ENCODE results near the gene BMP10. TPM values are rescaled to one million over a fixed set of nuclear protein-coding genes. Genes with fewer than 3 reads are reported as not detected.
A peak's percentile ranks its signal among the peaks of the same experiment; 100 is the strongest.

The BMP10 gene
- total RNA-seq, 2 experiments from 2014 or later: not detected

DNA sequence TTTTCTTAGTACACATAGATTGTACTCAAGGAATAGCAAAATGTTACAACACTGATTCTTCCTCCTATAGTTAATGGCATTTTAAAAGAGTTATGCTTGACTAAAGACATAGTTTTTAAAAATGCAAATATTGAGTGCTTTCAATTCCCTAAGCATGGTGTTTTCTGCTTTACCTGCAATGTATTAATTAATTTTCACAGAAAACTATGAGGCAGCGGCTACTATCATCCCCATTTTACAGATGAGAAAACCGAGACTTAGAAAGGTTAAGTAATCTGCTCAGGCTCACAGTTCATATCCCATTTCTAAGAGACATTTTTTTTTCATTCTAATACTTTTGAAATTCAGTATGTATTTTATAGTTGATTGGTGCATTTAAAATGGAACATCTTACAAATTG, 38.0 kb downstream of the BMP10 start:
- CTCF ChIA-PET: interaction anchor here (1.0 to 3.1 kb wide), 5 partner anchors 67 to 124 kb away, joined by 3 to 14 read pairs (median 8); no protein-coding TSS in a partner anchor
- Mint-ChIP-seq H3K27ac (peak overlapping the region; percentile 83), H3K9me3 (ENCODE audit: insufficient read depth) (no peaks in the 10 kb centered on the region), H3K4me1 (ENCODE audit: low read depth) (peaks cover 84% of the 10 kb centered on the region), H3K36me3 (ENCODE audit: low read depth) (peaks cover 19% of the 10 kb centered on the region), H3K27me3 (ENCODE audit: low read depth) (no peaks in the 10 kb centered on the region), H3K4me3 (no peak overlapping the region)
- ATAC-seq (no peak), DNase-seq (no peak)
- POLR2A ChIA-PET: interaction anchor here (0.9 kb wide), 1 partner anchor 69 kb away, joined by 3 read pairs; no protein-coding TSS in a partner anchor

DNA sequence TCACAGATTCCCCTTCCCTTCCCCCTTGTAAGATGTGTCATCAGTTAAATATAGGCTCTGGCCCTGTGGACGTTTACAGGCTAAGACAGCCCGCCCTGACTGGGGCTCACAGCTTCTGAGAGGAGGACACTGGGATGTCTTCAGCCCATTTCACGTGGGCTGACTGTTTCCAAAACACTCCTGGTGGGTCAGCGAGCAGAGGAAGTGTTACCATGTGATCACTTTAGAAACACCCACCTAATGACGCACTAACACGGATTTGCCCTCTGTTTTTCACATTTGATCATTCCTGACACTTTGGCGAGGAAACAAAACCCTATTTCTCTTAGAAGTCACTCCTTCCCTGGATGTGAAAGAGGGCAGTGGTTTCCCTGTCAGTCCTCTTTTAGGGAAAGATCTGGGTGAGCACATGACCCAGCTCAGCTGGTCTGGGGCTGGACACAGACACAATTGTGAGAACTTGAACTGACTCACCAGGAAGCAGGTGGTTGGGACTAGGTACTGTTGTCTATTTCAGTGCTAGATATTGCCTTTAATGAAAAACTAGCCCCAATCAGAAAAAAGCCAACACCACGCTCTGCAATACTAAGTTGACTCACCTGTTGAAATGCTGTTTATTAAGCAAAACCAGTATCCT, 38.8 kb downstream of the BMP10 start:
- CTCF ChIA-PET: interaction anchor here (1.0 to 3.1 kb wide), 5 partner anchors 66 to 123 kb away, joined by 3 to 14 read pairs (median 8); no protein-coding TSS in a partner anchor
- ATAC-seq (peak; percentile 58), DNase-seq (peak; percentile 49)
- Mint-ChIP-seq H3K27ac (peak overlapping the region; percentile 83), H3K4me1 (ENCODE audit: low read depth) (peaks cover 83% of the 10 kb centered on the region), H3K4me3 (peak overlapping the region; percentile 39), H3K36me3 (ENCODE audit: low read depth) (peaks cover 26% of the 10 kb centered on the region), H3K9me3 (ENCODE audit: insufficient read depth) (no peaks in the 10 kb centered on the region), H3K27me3 (ENCODE audit: low read depth) (no peaks in the 10 kb centered on the region)
- POLR2A ChIA-PET: interaction anchor here (0.9 kb wide), 1 partner anchor 68 kb away, joined by 3 read pairs; no protein-coding TSS in a partner anchor

DNA sequence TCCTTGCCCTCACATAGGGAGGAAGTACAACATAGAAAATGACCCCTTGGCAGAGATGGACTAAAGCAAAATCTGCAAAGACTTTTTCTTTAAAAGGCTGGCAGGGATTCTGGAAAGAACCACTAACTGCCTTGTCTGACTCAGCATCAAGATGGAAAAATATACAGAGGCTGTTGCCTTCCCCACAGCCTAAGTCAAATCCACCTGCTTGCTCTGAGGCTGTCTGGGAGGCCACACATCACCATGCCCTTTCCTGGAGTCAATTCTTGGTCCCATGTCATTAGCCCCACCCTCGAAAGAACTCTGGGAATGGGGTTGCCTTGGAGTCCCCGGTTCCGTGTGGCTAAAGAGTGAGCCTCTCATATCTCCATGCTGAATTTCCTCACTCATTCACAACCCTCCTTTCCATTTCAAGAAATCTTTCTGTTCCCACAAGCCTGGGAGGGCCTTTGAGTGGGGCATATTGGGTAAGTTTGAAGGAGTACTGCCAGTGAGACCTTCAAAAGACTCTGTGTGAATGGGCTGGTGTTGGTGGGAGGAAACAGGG, 39.4 kb downstream of the BMP10 start:
- ATAC-seq (no peak), DNase-seq (no peak)
- Mint-ChIP-seq H3K4me3 (peak overlapping the region; percentile 39), H3K27ac (peak overlapping the region; percentile 83), H3K9me3 (ENCODE audit: insufficient read depth) (no peaks in the 10 kb centered on the region), H3K27me3 (ENCODE audit: low read depth) (no peaks in the 10 kb centered on the region), H3K36me3 (ENCODE audit: low read depth) (peaks cover 26% of the 10 kb centered on the region), H3K4me1 (ENCODE audit: low read depth) (peaks cover 78% of the 10 kb centered on the region)
- POLR2A ChIA-PET: no interaction called here
- CTCF ChIA-PET: interaction anchor here (1.7 to 3.5 kb wide), 4 partner anchors 80 to 123 kb away, joined by 6 to 25 read pairs (median 10); no protein-coding TSS in a partner anchor

DNA sequence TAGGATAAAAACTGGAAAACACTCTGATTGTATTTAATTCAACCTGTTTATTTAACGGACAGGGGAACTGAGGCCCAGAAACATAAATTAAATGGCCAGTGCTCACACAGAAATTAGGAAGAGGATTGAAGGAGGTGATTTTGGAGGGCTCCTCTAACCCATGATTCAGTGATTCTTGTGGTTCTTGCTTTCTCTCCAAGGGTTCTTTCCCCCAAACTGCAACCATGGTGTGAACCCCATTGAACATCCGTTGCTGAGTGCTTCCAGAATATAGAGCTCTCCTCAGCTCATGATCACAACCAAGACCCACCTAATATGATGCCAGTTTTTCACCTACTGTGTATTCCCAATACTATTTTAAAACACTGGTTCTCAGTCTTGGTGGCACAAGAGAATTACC, 41.4 kb downstream of the BMP10 start:
- H3K27ac Mint-ChIP-seq: peak overlapping the region; percentile 90
- H3K9me3 Mint-ChIP-seq (ENCODE audit: insufficient read depth): no peaks in the 10 kb centered on the region
- H3K36me3 Mint-ChIP-seq (ENCODE audit: low read depth): peaks cover 42% of the 10 kb centered on the region
- H3K4me3 Mint-ChIP-seq: peak overlapping the region; percentile 71
- H3K4me1 Mint-ChIP-seq (ENCODE audit: low read depth): peaks cover 69% of the 10 kb centered on the region
- peak; percentile 35 for DNase-seq
- ATAC-seq: peak; percentile 24
- POLR2A ChIA-PET: interaction anchor here (1.0 to 1.8 kb wide), 3 partner anchors 62 to 65 kb away, joined by 3 to 5 read pairs (median 3); no protein-coding TSS in a partner anchor
- H3K27me3 Mint-ChIP-seq (ENCODE audit: low read depth): no peaks in the 10 kb centered on the region
- CTCF ChIA-PET: interaction anchor here (0.8 to 3.5 kb wide), 15 partner anchors 9 to 364 kb away, joined by 3 to 25 read pairs (median 7); partner anchors contain the start of gene ARHGAP25

DNA sequence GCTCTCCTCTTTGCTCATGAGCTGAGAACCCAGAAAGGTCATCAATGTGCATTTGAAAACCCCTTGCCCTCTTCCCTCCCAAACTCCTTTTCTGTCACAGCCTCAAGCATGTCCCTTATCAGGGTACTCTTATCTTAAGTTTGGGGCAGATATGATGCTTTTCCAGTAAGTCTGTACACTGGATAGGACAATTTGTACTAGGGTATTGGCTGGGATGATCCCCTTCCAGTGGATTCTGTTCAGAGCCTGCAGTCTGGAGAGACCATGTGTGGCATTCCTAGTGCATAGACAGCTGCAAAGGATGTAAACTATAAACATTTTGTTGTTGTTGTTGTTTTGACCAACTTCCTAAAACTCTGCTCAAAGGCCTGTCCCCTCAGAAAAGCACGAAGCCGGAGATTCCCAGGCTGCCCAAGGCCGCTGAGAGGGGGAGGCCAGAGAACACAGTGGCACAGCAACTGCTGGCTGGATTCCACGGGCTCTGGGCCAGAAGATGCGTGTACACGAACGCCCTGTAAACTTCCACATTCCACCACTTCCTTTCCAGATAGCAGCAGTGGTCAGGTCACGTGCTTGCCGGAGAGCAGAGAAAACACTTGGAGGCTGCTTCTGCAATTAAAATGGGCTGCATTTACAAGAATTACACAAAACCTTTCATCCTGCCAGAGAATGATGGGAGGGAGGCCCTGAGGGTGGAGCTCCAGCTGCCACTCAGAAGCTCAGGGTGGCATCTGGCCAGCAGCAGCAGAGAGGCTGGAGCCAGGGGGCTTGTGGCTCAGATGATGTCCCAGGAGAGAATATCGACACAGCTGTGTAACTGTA, 42.1 kb downstream of the BMP10 start:
- ChIA-PET CTCF (interaction anchor here (0.7 to 3.5 kb wide), 17 partner anchors 8 to 363 kb away, joined by 3 to 25 read pairs (median 5); partner anchors contain the start of gene ARHGAP25), POLR2A (interaction anchor here (0.8 to 1.8 kb wide), 3 partner anchors 63 to 77 kb away, joined by 3 to 5 read pairs (median 3); no protein-coding TSS in a partner anchor)
- Mint-ChIP-seq H3K27ac (peak overlapping the region; percentile 90), H3K27me3 (ENCODE audit: low read depth) (no peaks in the 10 kb centered on the region), H3K9me3 (ENCODE audit: insufficient read depth) (no peaks in the 10 kb centered on the region), H3K4me1 (ENCODE audit: low read depth) (peaks cover 65% of the 10 kb centered on the region), H3K36me3 (ENCODE audit: low read depth) (peaks cover 49% of the 10 kb centered on the region), H3K4me3 (peak overlapping the region; percentile 71)
- ATAC-seq (peak; percentile 70), DNase-seq (peak; percentile 83)

DNA sequence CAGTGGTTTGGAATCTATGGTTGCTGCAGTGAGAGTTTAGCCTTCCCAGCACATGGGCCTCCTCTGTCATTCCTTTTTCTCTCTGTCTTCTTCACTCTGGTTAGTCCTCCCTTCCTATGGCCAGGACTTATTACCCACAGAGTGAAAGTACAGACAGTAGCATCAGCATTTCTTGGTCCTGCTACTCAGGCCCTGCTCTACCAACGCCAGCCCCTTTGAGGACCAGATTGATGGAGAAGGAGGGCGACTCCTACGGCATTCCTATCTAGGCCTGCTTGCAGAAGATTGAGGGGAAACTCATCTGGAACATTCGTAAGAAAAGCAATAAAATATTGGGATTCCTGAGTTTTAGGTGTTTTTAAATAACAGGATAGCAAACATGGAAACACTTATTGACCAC, 43.5 kb downstream of the BMP10 start:
- ChIA-PET POLR2A (no interaction called here), CTCF (interaction anchor here (0.7 kb wide), 1 partner anchor 82 kb away, joined by 3 read pairs; no protein-coding TSS in a partner anchor)

DNA sequence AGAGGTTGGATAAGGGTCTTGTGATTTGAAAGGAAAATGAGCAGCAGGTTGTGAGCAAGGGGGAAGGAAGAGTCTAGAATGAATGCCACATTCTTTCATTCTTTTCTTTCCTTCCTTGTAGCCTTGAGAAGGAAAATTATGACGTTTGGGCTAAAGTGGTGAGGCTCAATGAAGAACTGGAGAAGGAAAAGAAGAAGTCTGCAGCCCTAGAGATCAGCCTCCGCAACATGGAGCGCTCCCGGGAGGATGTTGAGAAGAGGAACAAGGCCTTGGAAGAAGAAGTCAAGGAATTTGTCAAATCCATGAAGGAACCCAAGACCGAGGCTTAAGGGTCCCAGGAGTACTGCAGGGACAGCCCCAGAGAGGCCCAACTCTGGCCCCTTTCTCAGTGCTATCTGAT, 45.3 kb downstream of the BMP10 start:
- no peaks in the 10 kb centered on the region for H3K27me3 Mint-ChIP-seq (ENCODE audit: low read depth)
- H3K9me3 Mint-ChIP-seq (ENCODE audit: insufficient read depth): no peaks in the 10 kb centered on the region
- DNase-seq (no peak), ATAC-seq (no peak)
- peak overlapping the region; percentile 44 for H3K27ac Mint-ChIP-seq
- ChIA-PET CTCF (no interaction called here), POLR2A (no interaction called here)
- peaks cover 34% of the 10 kb centered on the region for H3K4me1 Mint-ChIP-seq (ENCODE audit: low read depth)
- H3K4me3 Mint-ChIP-seq: no peak overlapping the region
- H3K36me3 Mint-ChIP-seq (ENCODE audit: low read depth): peaks cover 73% of the 10 kb centered on the region

More for the DNA sequence above, 43.5 kb downstream of the BMP10 start:
- H3K36me3 Mint-ChIP-seq (ENCODE audit: low read depth): peaks cover 60% of the 10 kb centered on the region
- H3K4me1 Mint-ChIP-seq (ENCODE audit: low read depth): peaks cover 51% of the 10 kb centered on the region
- H3K27me3 Mint-ChIP-seq (ENCODE audit: low read depth): no peaks in the 10 kb centered on the region
- H3K9me3 Mint-ChIP-seq (ENCODE audit: insufficient read depth): no peaks in the 10 kb centered on the region
- no peak for DNase-seq
- no peak for ATAC-seq
- H3K27ac Mint-ChIP-seq: peak overlapping the region; percentile 26
- no peak overlapping the region for H3K4me3 Mint-ChIP-seq

DNA sequence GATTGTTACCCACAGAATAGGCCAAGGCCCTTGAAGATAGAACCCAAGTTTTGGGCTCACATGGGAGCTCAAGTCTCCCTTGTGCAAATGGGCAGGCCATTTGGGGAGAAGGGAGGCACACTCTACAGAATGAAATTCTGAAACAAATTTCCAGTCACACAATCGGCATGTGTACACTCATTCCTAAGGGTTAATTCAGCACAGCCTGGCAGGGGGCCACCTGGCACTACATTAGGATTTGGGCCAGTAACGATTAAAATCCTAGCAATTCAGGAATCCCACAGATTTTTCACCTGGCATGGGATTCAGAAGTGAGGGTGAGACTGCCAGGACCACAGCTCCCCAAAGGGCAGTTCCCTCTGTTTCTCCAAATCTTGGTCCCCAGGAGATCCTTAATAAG, 46.4 kb downstream of the BMP10 start:
- no peak overlapping the region for H3K4me3 Mint-ChIP-seq
- H3K27ac Mint-ChIP-seq: no peak overlapping the region
- peaks cover 71% of the 10 kb centered on the region for H3K36me3 Mint-ChIP-seq (ENCODE audit: low read depth)
- ChIA-PET CTCF (interaction anchor here (2.7 kb wide), 1 partner anchor 73 kb away, joined by 9 read pairs; no protein-coding TSS in a partner anchor), POLR2A (no interaction called here)
- H3K4me1 Mint-ChIP-seq (ENCODE audit: low read depth): peaks cover 23% of the 10 kb centered on the region
- H3K27me3 Mint-ChIP-seq (ENCODE audit: low read depth): no peaks in the 10 kb centered on the region
- ATAC-seq: no peak
- no peak for DNase-seq
- H3K9me3 Mint-ChIP-seq (ENCODE audit: insufficient read depth): no peaks in the 10 kb centered on the region

DNA sequence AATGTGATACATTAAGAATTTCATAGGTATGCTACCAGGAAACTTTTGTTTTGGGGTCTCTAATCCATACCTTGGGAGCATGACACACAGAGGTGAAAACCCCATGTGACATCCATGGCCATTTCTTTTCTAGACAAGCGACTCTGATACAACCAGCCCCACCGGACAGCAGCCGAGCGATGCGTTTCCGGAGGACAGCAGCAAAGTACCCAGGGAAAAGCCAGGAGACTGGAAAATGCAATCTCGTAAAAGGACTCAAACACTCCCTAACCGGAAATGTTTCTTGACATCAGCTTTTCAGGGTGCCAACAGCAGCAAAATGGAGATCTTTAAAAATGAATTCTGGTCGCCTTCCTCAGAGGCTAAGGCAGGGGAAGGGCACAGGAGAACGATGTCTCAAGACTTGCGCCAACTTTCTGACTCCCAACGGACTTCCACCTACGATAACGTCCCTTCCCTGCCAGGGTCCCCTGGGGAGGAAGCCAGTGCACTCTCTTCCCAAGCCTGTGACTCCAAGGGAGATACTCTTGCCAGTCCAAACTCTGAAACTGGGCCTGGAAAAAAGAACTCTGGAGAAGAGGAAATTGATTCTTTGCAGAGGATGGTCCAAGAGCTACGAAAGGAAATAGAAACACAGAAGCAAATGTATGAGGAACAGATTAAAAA, 48.9 kb downstream of the BMP10 start:
- Mint-ChIP-seq H3K27ac (no peak overlapping the region), H3K9me3 (ENCODE audit: insufficient read depth) (no peaks in the 10 kb centered on the region), H3K36me3 (ENCODE audit: low read depth) (peaks cover 72% of the 10 kb centered on the region), H3K4me3 (no peak overlapping the region), H3K4me1 (ENCODE audit: low read depth) (no peaks in the 10 kb centered on the region), H3K27me3 (ENCODE audit: low read depth) (no peaks in the 10 kb centered on the region)
- DNase-seq (no peak), ATAC-seq (no peak)
- ChIA-PET POLR2A (no interaction called here), CTCF (interaction anchor here (1.6 to 2.7 kb wide), 2 partner anchors 17 to 71 kb away, joined by 5 to 9 read pairs; no protein-coding TSS in a partner anchor)

DNA sequence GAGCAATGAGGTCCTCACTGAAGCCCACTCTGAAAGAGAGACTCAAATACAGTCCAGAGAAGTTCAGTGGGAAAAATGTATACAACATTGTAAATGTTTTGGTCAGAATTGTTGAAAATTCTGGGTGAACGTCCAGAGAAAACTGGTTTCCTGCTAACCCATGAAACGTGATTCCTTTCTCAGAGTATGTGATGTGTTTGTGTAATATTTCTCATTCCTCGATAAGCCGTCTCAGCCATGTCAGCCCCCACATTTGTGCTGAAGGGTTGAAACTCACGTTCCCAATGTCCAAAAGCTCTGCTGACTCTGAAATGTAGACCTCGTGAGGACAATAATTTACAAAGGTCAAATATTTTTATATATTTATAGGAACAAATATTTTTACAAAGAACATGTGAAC, 51.6 kb downstream of the BMP10 start:
- no peak overlapping the region for H3K4me3 Mint-ChIP-seq
- ChIA-PET CTCF (interaction anchor here (0.6 to 2.5 kb wide), 4 partner anchors 8 to 68 kb away, joined by 3 to 8 read pairs (median 4); no protein-coding TSS in a partner anchor), POLR2A (interaction anchor here (0.7 kb wide), 1 partner anchor 867 kb away, joined by 3 read pairs; no protein-coding TSS in a partner anchor)
- H3K9me3 Mint-ChIP-seq (ENCODE audit: insufficient read depth): no peaks in the 10 kb centered on the region
- no peaks in the 10 kb centered on the region for H3K27me3 Mint-ChIP-seq (ENCODE audit: low read depth)
- peak overlapping the region; percentile 16 for H3K27ac Mint-ChIP-seq
- ATAC-seq: no peak
- peaks cover 73% of the 10 kb centered on the region for H3K36me3 Mint-ChIP-seq (ENCODE audit: low read depth)
- peaks cover 1% of the 10 kb centered on the region for H3K4me1 Mint-ChIP-seq (ENCODE audit: low read depth)
- no peak for DNase-seq

DNA sequence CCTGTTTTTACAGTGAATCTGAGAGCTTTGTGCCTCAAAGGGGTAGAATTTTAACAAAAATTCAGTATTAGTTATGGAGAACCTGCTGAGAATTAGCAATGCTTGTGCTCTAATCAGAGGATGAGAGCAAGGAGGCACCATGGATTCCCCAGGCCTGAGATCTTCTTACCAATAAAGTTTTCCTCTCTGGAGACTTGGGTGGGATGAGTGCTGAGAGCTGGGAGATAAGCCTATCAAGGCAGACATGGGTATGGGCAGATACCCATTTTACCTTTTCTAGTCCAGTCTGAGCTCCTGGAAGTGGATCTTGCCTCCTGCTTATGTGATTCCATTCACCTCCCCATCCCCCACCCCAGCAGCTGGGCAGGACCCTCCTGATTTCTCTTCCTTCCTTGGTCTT, 53.9 kb downstream of the BMP10 start:
- POLR2A ChIA-PET: no interaction called here
- Mint-ChIP-seq H3K36me3 (ENCODE audit: low read depth) (peaks cover 68% of the 10 kb centered on the region), H3K27me3 (ENCODE audit: low read depth) (no peaks in the 10 kb centered on the region), H3K9me3 (ENCODE audit: insufficient read depth) (no peaks in the 10 kb centered on the region), H3K4me1 (ENCODE audit: low read depth) (peaks cover 1% of the 10 kb centered on the region), H3K4me3 (no peak overlapping the region), H3K27ac (peak overlapping the region; percentile 35)
- CTCF ChIA-PET: interaction anchor here (1.0 kb wide), 1 partner anchor 65 kb away, joined by 3 read pairs; no protein-coding TSS in a partner anchor
- ATAC-seq (no peak), DNase-seq (peak; percentile 19)

Data from activated CD8-positive, alpha-beta T cell treated with anti-CD3 and anti-CD28 coated beads, Interleukin-2, amount 10 ng/mL, durations not matched to agents 7 days and 5 days (primary cell).